ENCODE results near the gene CARD19. TPM values are rescaled to one million over a fixed set of nuclear protein-coding genes. Genes with fewer than 3 reads are reported as not detected.

The CARD19 gene
- total and polyA plus RNA-seq, 3 experiments from 2014 or later = 43.2 to 66.4 (median 43.6) TPM

- peaks cover 0 to 5% (median 0%) of the 10 kb centered on the region in 3 donors for H3K36me3 Mint-ChIP-seq
- Histone ChIP-seq H3K9me3 (ENCODE audit: low read length) (no peaks in the 10 kb centered on the region), H3K4me1 (ENCODE audit: insufficient read depth, low read length) (peaks cover 13% of the 10 kb centered on the region), H3K27ac (ENCODE audit: low read depth, low read length) (no peak overlapping the region), H3K36me3 (ENCODE audit: insufficient read depth, low read length) (no peaks in the 10 kb centered on the region), H3K27me3 (ENCODE audit: insufficient read depth, low read length, poor library complexity, severe bottlenecking) (no peaks in the 10 kb centered on the region), H3K4me3 (ENCODE audit: low read length) (no peak overlapping the region)
- peaks cover 0 to 3% (median 0%) of the 10 kb centered on the region in 5 donors for H3K9me3 Mint-ChIP-seq
- POLR2A ChIA-PET = no interaction called here
- DNase-seq = no peak
- peaks cover 16 to 24% (median 21%) of the 10 kb centered on the region in 3 donors for H3K4me1 Mint-ChIP-seq
- CTCF ChIA-PET = no interaction called here
- peak overlapping the region in 3 of 8 donors; percentile 14 to 67 (median 46) for H3K27ac Mint-ChIP-seq
- H3K4me3 Mint-ChIP-seq = no peak overlapping the region
- no peaks in the 10 kb centered on the region for H3K27me3 Mint-ChIP-seq
These were observed 52.7 kb downstream of the CARD19 start for GRCh38 chr9:93148721-93149120.

GRCh38 chr9:93149361-93149760 is 53.3 kb downstream of the CARD19 start:
- no peak overlapping the region for H3K4me3 Mint-ChIP-seq
- H3K4me1 Mint-ChIP-seq = peaks cover 9 to 17% (median 14%) of the 10 kb centered on the region in 3 donors
- no peaks in the 10 kb centered on the region for H3K9me3 ChIP-seq (ENCODE audit: low read length)
- no peaks in the 10 kb centered on the region for H3K36me3 ChIP-seq (ENCODE audit: insufficient read depth, low read length)
- H3K4me1 ChIP-seq (ENCODE audit: insufficient read depth, low read length) = peaks cover 7% of the 10 kb centered on the region
- no peaks in the 10 kb centered on the region for H3K27me3 ChIP-seq (ENCODE audit: insufficient read depth, low read length, poor library complexity, severe bottlenecking)
- ChIA-PET POLR2A (no interaction called here), CTCF (no interaction called here)
- H3K27ac Mint-ChIP-seq = peak overlapping the region in 1 of 8 donors; percentile 81
- no peaks in the 10 kb centered on the region for H3K27me3 Mint-ChIP-seq
- peaks cover 0 to 3% (median 0%) of the 10 kb centered on the region in 5 donors for H3K9me3 Mint-ChIP-seq
- no peak overlapping the region for H3K4me3 ChIP-seq (ENCODE audit: low read length)
- peaks cover 0 to 5% (median 0%) of the 10 kb centered on the region in 3 donors for H3K36me3 Mint-ChIP-seq
- no peak overlapping the region for H3K27ac ChIP-seq (ENCODE audit: low read depth, low read length)
- DNase-seq = no peak

- Mint-ChIP-seq H3K4me3 (no peak overlapping the region), H3K27me3 (no peaks in the 10 kb centered on the region), H3K4me1 (peaks cover 4 to 7% (median 5%) of the 10 kb centered on the region in 3 donors), H3K27ac (no peak overlapping the region), H3K9me3 (peaks cover 0 to 3% (median 0%) of the 10 kb centered on the region in 5 donors), H3K36me3 (peaks cover 0 to 5% (median 0%) of the 10 kb centered on the region in 3 donors)
- Histone ChIP-seq H3K9me3 (ENCODE audit: low read length) (no peaks in the 10 kb centered on the region), H3K4me1 (ENCODE audit: insufficient read depth, low read length) (no peaks in the 10 kb centered on the region), H3K36me3 (ENCODE audit: insufficient read depth, low read length) (no peaks in the 10 kb centered on the region), H3K27ac (ENCODE audit: low read depth, low read length) (no peak overlapping the region), H3K27me3 (ENCODE audit: insufficient read depth, low read length, poor library complexity, severe bottlenecking) (no peaks in the 10 kb centered on the region), H3K4me3 (ENCODE audit: low read length) (no peak overlapping the region)
- CTCF ChIA-PET = interaction anchor here (0.8 to 1.1 kb wide), 2 partner anchors 17 to 415 kb away, joined by 3 read pairs; partner anchors contain the start of gene NINJ1
- no peak for DNase-seq
- POLR2A ChIA-PET = no interaction called here
These were observed 55.2 kb downstream of the CARD19 start for GRCh38 chr9:93151097-93151784.

- Histone ChIP-seq H3K4me1 (ENCODE audit: insufficient read depth, low read length) (no peaks in the 10 kb centered on the region), H3K27me3 (ENCODE audit: insufficient read depth, low read length, poor library complexity, severe bottlenecking) (no peaks in the 10 kb centered on the region), H3K27ac (ENCODE audit: low read depth, low read length) (no peak overlapping the region), H3K36me3 (ENCODE audit: insufficient read depth, low read length) (no peaks in the 10 kb centered on the region), H3K4me3 (ENCODE audit: low read length) (no peak overlapping the region), H3K9me3 (ENCODE audit: low read length) (no peaks in the 10 kb centered on the region)
- Mint-ChIP-seq H3K4me3 (no peak overlapping the region), H3K36me3 (no peaks in the 10 kb centered on the region), H3K27ac (peak overlapping the region in 2 of 8 donors; percentile 42 to 51), H3K9me3 (no peaks in the 10 kb centered on the region), H3K27me3 (peaks cover 0 to 2% of the 10 kb centered on the region in 2 donors), H3K4me1 (peaks cover under 1 to 6% (median 5%) of the 10 kb centered on the region in 3 donors)
- ChIA-PET CTCF (interaction anchor here (0.6 to 1.5 kb wide), 4 partner anchors 9 to 347 kb away, joined by 3 to 5 read pairs (median 4); partner anchors contain the start of gene NINJ1), POLR2A (interaction anchor here (0.7 kb wide), 1 partner anchor 357 kb away, joined by 3 read pairs; no protein-coding TSS in a partner anchor)
- peak in 2 of 5 donors; percentile 18 to 37 for DNase-seq
These were observed 58.4 kb downstream of the CARD19 start for GRCh38 chr9:93154293-93154903.

- no peak overlapping the region for H3K4me3 ChIP-seq (ENCODE audit: low read length)
- no peaks in the 10 kb centered on the region for H3K27me3 ChIP-seq (ENCODE audit: insufficient read depth, low read length, poor library complexity, severe bottlenecking)
- no peaks in the 10 kb centered on the region for H3K9me3 Mint-ChIP-seq
- no peak overlapping the region for H3K27ac ChIP-seq (ENCODE audit: low read depth, low read length)
- H3K9me3 ChIP-seq (ENCODE audit: low read length) = no peaks in the 10 kb centered on the region
- no peaks in the 10 kb centered on the region for H3K36me3 ChIP-seq (ENCODE audit: insufficient read depth, low read length)
- no peak overlapping the region for H3K4me3 Mint-ChIP-seq
- H3K4me1 Mint-ChIP-seq = peaks cover 6 to 13% (median 7%) of the 10 kb centered on the region in 3 donors
- no peaks in the 10 kb centered on the region for H3K36me3 Mint-ChIP-seq
- ChIA-PET POLR2A (no interaction called here), CTCF (interaction anchor here (1.2 kb wide), 1 partner anchor 47 kb away, joined by 4 read pairs; no protein-coding TSS in a partner anchor)
- DNase-seq = no peak
- H3K27me3 Mint-ChIP-seq = peaks cover 0 to 2% of the 10 kb centered on the region in 2 donors
- peaks cover 6% of the 10 kb centered on the region for H3K4me1 ChIP-seq (ENCODE audit: insufficient read depth, low read length)
- H3K27ac Mint-ChIP-seq = peak overlapping the region in 2 of 8 donors; percentile 23 to 36
These were observed 59.9 kb downstream of the CARD19 start for GRCh38 chr9:93155716-93156474.

- peak overlapping the region in 4 of 8 donors; percentile 11 to 27 (median 24) for H3K27ac Mint-ChIP-seq
- no peak for DNase-seq
- peaks cover 6 to 13% (median 7%) of the 10 kb centered on the region in 3 donors for H3K4me1 Mint-ChIP-seq
These were observed 60.5 kb downstream of the CARD19 start for GRCh38 chr9:93156475-93157008.

GRCh38 chr9:93159601-93160471 is 63.8 kb downstream of the CARD19 start:
- H3K9me3 ChIP-seq (ENCODE audit: low read length) = no peaks in the 10 kb centered on the region
- Mint-ChIP-seq H3K27ac (peak overlapping the region in 3 of 8 donors; percentile 11 to 84 (median 47)), H3K4me3 (no peak overlapping the region), H3K4me1 (peaks cover 6 to 13% (median 7%) of the 10 kb centered on the region in 3 donors), H3K36me3 (no peaks in the 10 kb centered on the region), H3K9me3 (no peaks in the 10 kb centered on the region), H3K27me3 (peaks cover 0 to 2% of the 10 kb centered on the region in 2 donors)
- ChIA-PET POLR2A (no interaction called here), CTCF (interaction anchor here (0.7 to 1.6 kb wide), 5 partner anchors 26 to 493 kb away, joined by 3 to 4 read pairs (median 3); partner anchors contain the start of gene NINJ1)
- DNase-seq = peak; percentile 43 to 66 (median 56)
- H3K27ac ChIP-seq (ENCODE audit: low read depth, low read length) = no peak overlapping the region
- peaks cover 6% of the 10 kb centered on the region for H3K4me1 ChIP-seq (ENCODE audit: insufficient read depth, low read length)
- H3K27me3 ChIP-seq (ENCODE audit: insufficient read depth, low read length, poor library complexity, severe bottlenecking) = no peaks in the 10 kb centered on the region
- no peak overlapping the region for H3K4me3 ChIP-seq (ENCODE audit: low read length)
- H3K36me3 ChIP-seq (ENCODE audit: insufficient read depth, low read length) = no peaks in the 10 kb centered on the region

More at GRCh38 chr9:93156475-93157008, 60.5 kb downstream of the CARD19 start:
- no peak overlapping the region for H3K4me3 Mint-ChIP-seq
- ChIA-PET CTCF (interaction anchor here (1.2 to 1.3 kb wide), 2 partner anchors 48 to 146 kb away, joined by 4 read pairs; no protein-coding TSS in a partner anchor), POLR2A (interaction anchor here (0.5 kb wide), 1 partner anchor 296 kb away, joined by 5 read pairs; no protein-coding TSS in a partner anchor)
- no peaks in the 10 kb centered on the region for H3K36me3 Mint-ChIP-seq
- peaks cover 6% of the 10 kb centered on the region for H3K4me1 ChIP-seq (ENCODE audit: insufficient read depth, low read length)
- no peaks in the 10 kb centered on the region for H3K9me3 ChIP-seq (ENCODE audit: low read length)
- H3K4me3 ChIP-seq (ENCODE audit: low read length) = no peak overlapping the region
- H3K27ac ChIP-seq (ENCODE audit: low read depth, low read length) = no peak overlapping the region
- no peaks in the 10 kb centered on the region for H3K36me3 ChIP-seq (ENCODE audit: insufficient read depth, low read length)
- H3K9me3 Mint-ChIP-seq = no peaks in the 10 kb centered on the region
- peaks cover 0 to 2% of the 10 kb centered on the region in 2 donors for H3K27me3 Mint-ChIP-seq
- no peaks in the 10 kb centered on the region for H3K27me3 ChIP-seq (ENCODE audit: insufficient read depth, low read length, poor library complexity, severe bottlenecking)
